Measurements from ENCODE around the gene CEMIP2.
"Not testable (repeated sequence)": the region's sequence is repeated elsewhere in the genome, so short reads cannot be mapped to it uniquely, and the experiment has no call there.

DNA sequence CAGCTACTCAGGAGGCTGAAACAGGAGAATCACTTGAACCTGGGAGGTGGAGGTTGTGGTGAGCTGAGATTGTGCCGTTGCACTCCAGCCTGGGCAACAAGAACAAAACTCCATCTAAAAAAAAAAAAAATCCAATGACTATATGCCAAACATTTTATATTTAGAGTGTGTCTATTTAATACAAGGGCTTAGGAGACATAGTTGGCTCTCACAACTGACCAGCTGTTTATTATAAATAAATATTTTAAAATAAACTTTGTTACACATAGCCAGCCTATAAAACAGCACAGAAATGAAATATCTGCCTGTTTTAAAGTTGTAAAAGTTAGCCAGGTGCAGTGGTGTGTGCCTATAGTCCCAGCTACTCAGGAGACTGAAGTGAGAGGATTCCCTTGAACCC lies 36.8 kb upstream of the CEMIP2 start:
- TF ChIP-seq TAF1 (conservative IDR thresholded peaks at IDR 0.05); EGR1 (IDR thresholded peaks at IDR 0.05; ENCODE audit: low read depth in 2 of 2); GABPA (IDR thresholded peaks at IDR 0.05 in 1 of 2, conservative IDR thresholded peaks at IDR 0.05 in 1 of 2): not testable (repeated sequence)
- TF ChIP-seq, protein P1, sequence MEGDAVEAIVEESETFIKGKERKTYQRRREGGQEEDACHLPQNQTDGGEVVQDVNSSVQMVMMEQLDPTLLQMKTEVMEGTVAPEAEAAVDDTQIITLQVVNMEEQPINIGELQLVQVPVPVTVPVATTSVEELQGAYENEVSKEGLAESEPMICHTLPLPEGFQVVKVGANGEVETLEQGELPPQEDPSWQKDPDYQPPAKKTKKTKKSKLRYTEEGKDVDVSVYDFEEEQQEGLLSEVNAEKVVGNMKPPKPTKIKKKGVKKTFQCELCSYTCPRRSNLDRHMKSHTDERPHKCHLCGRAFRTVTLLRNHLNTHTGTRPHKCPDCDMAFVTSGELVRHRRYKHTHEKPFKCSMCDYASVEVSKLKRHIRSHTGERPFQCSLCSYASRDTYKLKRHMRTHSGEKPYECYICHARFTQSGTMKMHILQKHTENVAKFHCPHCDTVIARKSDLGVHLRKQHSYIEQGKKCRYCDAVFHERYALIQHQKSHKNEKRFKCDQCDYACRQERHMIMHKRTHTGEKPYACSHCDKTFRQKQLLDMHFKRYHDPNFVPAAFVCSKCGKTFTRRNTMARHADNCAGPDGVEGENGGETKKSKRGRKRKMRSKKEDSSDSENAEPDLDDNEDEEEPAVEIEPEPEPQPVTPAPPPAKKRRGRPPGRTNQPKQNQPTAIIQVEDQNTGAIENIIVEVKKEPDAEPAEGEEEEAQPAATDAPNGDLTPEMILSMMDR (IDR thresholded peaks at IDR 0.05; ENCODE audit: low read depth, low read length, missing input control) = not testable (repeated sequence)
- TF ChIP-seq, protein P2, sequence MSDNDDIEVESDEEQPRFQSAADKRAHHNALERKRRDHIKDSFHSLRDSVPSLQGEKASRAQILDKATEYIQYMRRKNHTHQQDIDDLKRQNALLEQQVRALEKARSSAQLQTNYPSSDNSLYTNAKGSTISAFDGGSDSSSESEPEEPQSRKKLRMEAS (IDR thresholded peaks at IDR 0.05) = not testable (repeated sequence)

Measured in liver (tissue), 3 donors.